SK-N-SH (cell line): ENCODE results near the gene PTK7. TPM values are rescaled to one million over a fixed set of nuclear protein-coding genes. Genes with fewer than 3 reads are reported as not detected.

Source experiments
- CTCF ChIA-PET: fragments of 300-600, 350-600 bp; formaldehyde crosslinking; extraction: SDS; loops from one replicate; lab custom pipeline; 2021; lab: Yijun Ruan, JAX
- POLR2A ChIA-PET: fragments of 350-600 bp; sonication (Branson Sonifier 250); formaldehyde crosslinking; extraction: SDS; loops from one replicate; lab custom pipeline; 2020; ENCODE audit warnings: antibody characterized with exemption, inconsistent platforms; lab: Yijun Ruan, JAX
- DNase-seq: peaks from one replicate; pipeline ENCODE4 v3.0.0; 2012
- H2AFZ ChIP-seq: fragments of 200-600 bp; sonication (generic); 2 replicates; pipeline ENCODE4 v1.8.1; 2016; ENCODE audit warnings: antibody characterized with exemption, mild to moderate bottlenecking, low read depth
- H3F3A ChIP-seq: fragments of 200-600 bp; sonication (generic); replicated peaks from 2 replicates; pipeline ENCODE3; 2016; ENCODE audit warnings: antibody characterized with exemption, mild to moderate bottlenecking; ENCODE audit not compliant: insufficient read depth
- H3K27ac ChIP-seq, 2 experiments: fragments of 200-500 bp in 1 of 2; fragments of 200-600 bp in 1 of 2; sonication (Bioruptor generic) in 1 of 2; sonication (generic), shearing (Covaris generic) in 1 of 2; 2 replicates each; pipeline versions ENCODE4 v1.5.1 to v1.6.1; 2014 to 2016; ENCODE audit warnings: low read depth in 2 of 2, inconsistent platforms in 1 of 2, low read length in 1 of 2, mild to moderate bottlenecking in 1 of 2, mixed read lengths in 1 of 2
- H3K27me3 ChIP-seq: fragments of 200-600 bp; sonication (generic), shearing (Covaris generic); 2 replicates; pipeline ENCODE4 v1.6.1; 2016; ENCODE audit warnings: mixed run types; ENCODE audit not compliant: insufficient read depth
- H3K36me3 ChIP-seq, 2 experiments: fragments of 200-500 bp in 1 of 2; fragments of 200-600 bp in 1 of 2; sonication (Bioruptor generic) in 1 of 2; sonication (generic) in 1 of 2; replicated peaks in 1 of 2; 2 replicates each; pipeline versions ENCODE3 to v1.5.1; 2014 to 2016; ENCODE audit warnings: low read length in 1 of 2, mild to moderate bottlenecking in 1 of 2; ENCODE audit not compliant: insufficient read depth in 2 of 2, control insufficient read depth in 1 of 2
- H3K4me1 ChIP-seq, 2 experiments: fragments of 200-500 bp in 1 of 2; fragments of 200-600 bp in 1 of 2; sonication (Bioruptor generic) in 1 of 2; sonication (generic), shearing (Covaris generic) in 1 of 2; 2 replicates each; pipeline versions ENCODE4 v1.5.1 to v1.6.1; 2014 to 2016; ENCODE audit warnings: low read depth in 1 of 2, low read length in 1 of 2, mixed run types in 1 of 2; ENCODE audit not compliant: insufficient read depth in 2 of 2, control insufficient read depth in 1 of 2
- H3K4me2 ChIP-seq: fragments of 200-600 bp; sonication (generic), shearing (Covaris generic); 2 replicates; pipeline ENCODE4 v1.6.1; 2017; ENCODE audit warnings: mixed run types
- H3K4me3 ChIP-seq, 2 experiments: fragments of 200-500 bp in 1 of 2; fragments of 200-600 bp in 1 of 2; sonication (Bioruptor generic) in 1 of 2; sonication (generic), shearing (Covaris generic) in 1 of 2; 2 replicates each; pipeline versions ENCODE4 v1.5.1 to v1.8.1; 2014 to 2016; ENCODE audit warnings: low read depth in 2 of 2, inconsistent platforms in 1 of 2, low read length in 1 of 2, mild to moderate bottlenecking in 1 of 2, mixed read lengths in 1 of 2, moderate library complexity in 1 of 2
- H3K79me2 ChIP-seq: fragments of 200-600 bp; sonication (generic); 2 replicates; pipeline ENCODE4 v1.8.1; 2017; ENCODE audit warnings: mild to moderate bottlenecking; ENCODE audit not compliant: insufficient read depth
- H3K9ac ChIP-seq: fragments of 200-600 bp; sonication (generic); 2 replicates; pipeline ENCODE4 v1.6.1; 2017; ENCODE audit warnings: mixed run types
- H3K9me2 ChIP-seq: fragments of 200-600 bp; sonication (generic); 2 replicates; pipeline ENCODE4 v1.6.1; 2017; ENCODE audit warnings: mixed run types
- H3K9me3 ChIP-seq: fragments of 200-600 bp; sonication (generic); 2 replicates; pipeline ENCODE4 v1.6.1; 2017; ENCODE audit warnings: mixed run types, mild to moderate bottlenecking, moderate library complexity
- H4K20me1 ChIP-seq: fragments of 200-600 bp; sonication (generic); 2 replicates; pipeline ENCODE4 v1.6.1; 2017; ENCODE audit warnings: mild to moderate bottlenecking, mixed run types; ENCODE audit not compliant: insufficient read depth
- EZH2phosphoT487 ChIP-seq: fragments of 200-600 bp; sonication (generic); IDR thresholded peaks from 2 replicates; pipeline ENCODE4 v1.6.1; 2017; ENCODE audit warnings: low read depth, mixed run types, mild to moderate bottlenecking, antibody characterized with exemption, moderate library complexity, borderline replicate concordance
- FOSL2 ChIP-seq: IDR thresholded peaks from 2 replicates; pipeline ENCODE4 v1.4.0; 2012; ENCODE audit warnings: low read depth, mild to moderate bottlenecking, moderate library complexity, borderline replicate concordance
- GABPA ChIP-seq: IDR thresholded peaks from 2 replicates; pipeline ENCODE4 v1.4.0; 2012; ENCODE audit warnings: low read depth, mild to moderate bottlenecking
- IRF3 ChIP-seq: fragments of 150-350 bp; IDR thresholded peaks from 2 replicates; pipeline ENCODE4 v1.6.1; 2016; ENCODE audit warnings: mild to moderate bottlenecking, low read depth, low read length
- MXI1 ChIP-seq: IDR thresholded peaks from 2 replicates; pipeline ENCODE4 v1.6.1; 2012; ENCODE audit warnings: mild to moderate bottlenecking, low read depth, low read length, improper control_type of control experiment
- NFIC ChIP-seq: IDR thresholded peaks from 2 replicates; pipeline ENCODE4 v1.4.0; 2012; ENCODE audit warnings: borderline replicate concordance
- RAD21 ChIP-seq: IDR thresholded peaks from 2 replicates; pipeline ENCODE4 v1.6.1; 2012; ENCODE audit warnings: mild to moderate bottlenecking, low read length
- RFX5 ChIP-seq: IDR thresholded peaks from 2 replicates; pipeline ENCODE4 v1.6.1; 2012; ENCODE audit warnings: mild to moderate bottlenecking, improper control_type of control experiment, low read length
- TAF1 ChIP-seq: IDR thresholded peaks from 2 replicates; pipeline ENCODE4 v1.6.1; 2012; ENCODE audit warnings: low read depth, mild to moderate bottlenecking, low read length, moderate library complexity, borderline replicate concordance
- TCF12 ChIP-seq: IDR thresholded peaks from 2 replicates; pipeline ENCODE4 v1.4.0; 2012
- YY1 ChIP-seq: IDR thresholded peaks from 2 replicates; pipeline ENCODE4 v1.4.0; 2012; ENCODE audit warnings: low read depth, mild to moderate bottlenecking
- WGBS: methylation state at CpG from one replicate; pipeline ENCODE4 v1.1.6; 2017; ENCODE audit warnings: low lambda C conversion rate; 5-methylcytosine and 5-hydroxymethylcytosine counted together
- polyA plus RNA-seq, 3 experiments: library from polyadenylated mRNA; depleted of rRNA; stranded (reverse); fragments of >200 nt; gene quantifications; 2 replicates each; pipeline ENCODE4 v1.2.3, GENCODE V29; 2012
- TF ChIP-seq, protein P1 (sequence below): IDR thresholded peaks from 2 replicates; pipeline ENCODE4 v1.4.0; 2012; ENCODE audit warnings: low read depth, borderline replicate concordance
- TF ChIP-seq, protein P2 (sequence below): IDR thresholded peaks from 2 replicates; pipeline ENCODE4 v1.6.1; 2012; ENCODE audit warnings: mild to moderate bottlenecking, low read depth, low read length, moderate library complexity

The PTK7 gene
- polyA plus RNA-seq, 1 of the 3 experiments (the other 2 are of a cell fraction), result 105 TPM

GRCh38 chr6:43170931-43171706 is 95.0 kb downstream of the PTK7 start, which contains the start of gene SRF (continued):
- TF ChIP-seq, protein P1, sequence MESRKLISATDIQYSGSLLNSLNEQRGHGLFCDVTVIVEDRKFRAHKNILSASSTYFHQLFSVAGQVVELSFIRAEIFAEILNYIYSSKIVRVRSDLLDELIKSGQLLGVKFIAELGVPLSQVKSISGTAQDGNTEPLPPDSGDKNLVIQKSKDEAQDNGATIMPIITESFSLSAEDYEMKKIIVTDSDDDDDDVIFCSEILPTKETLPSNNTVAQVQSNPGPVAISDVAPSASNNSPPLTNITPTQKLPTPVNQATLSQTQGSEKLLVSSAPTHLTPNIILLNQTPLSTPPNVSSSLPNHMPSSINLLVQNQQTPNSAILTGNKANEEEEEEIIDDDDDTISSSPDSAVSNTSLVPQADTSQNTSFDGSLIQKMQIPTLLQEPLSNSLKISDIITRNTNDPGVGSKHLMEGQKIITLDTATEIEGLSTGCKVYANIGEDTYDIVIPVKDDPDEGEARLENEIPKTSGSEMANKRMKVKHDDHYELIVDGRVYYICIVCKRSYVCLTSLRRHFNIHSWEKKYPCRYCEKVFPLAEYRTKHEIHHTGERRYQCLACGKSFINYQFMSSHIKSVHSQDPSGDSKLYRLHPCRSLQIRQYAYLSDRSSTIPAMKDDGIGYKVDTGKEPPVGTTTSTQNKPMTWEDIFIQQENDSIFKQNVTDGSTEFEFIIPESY, result peak; percentile 84; the same call in 1 of the 2 replicates
- TF ChIP-seq TAF1, result peak; percentile 52; the same call in 1 of the 2 replicates
- no peak for TF ChIP-seq NFIC
- TF ChIP-seq FOSL2, result no peak
- TF ChIP-seq, protein P2, sequence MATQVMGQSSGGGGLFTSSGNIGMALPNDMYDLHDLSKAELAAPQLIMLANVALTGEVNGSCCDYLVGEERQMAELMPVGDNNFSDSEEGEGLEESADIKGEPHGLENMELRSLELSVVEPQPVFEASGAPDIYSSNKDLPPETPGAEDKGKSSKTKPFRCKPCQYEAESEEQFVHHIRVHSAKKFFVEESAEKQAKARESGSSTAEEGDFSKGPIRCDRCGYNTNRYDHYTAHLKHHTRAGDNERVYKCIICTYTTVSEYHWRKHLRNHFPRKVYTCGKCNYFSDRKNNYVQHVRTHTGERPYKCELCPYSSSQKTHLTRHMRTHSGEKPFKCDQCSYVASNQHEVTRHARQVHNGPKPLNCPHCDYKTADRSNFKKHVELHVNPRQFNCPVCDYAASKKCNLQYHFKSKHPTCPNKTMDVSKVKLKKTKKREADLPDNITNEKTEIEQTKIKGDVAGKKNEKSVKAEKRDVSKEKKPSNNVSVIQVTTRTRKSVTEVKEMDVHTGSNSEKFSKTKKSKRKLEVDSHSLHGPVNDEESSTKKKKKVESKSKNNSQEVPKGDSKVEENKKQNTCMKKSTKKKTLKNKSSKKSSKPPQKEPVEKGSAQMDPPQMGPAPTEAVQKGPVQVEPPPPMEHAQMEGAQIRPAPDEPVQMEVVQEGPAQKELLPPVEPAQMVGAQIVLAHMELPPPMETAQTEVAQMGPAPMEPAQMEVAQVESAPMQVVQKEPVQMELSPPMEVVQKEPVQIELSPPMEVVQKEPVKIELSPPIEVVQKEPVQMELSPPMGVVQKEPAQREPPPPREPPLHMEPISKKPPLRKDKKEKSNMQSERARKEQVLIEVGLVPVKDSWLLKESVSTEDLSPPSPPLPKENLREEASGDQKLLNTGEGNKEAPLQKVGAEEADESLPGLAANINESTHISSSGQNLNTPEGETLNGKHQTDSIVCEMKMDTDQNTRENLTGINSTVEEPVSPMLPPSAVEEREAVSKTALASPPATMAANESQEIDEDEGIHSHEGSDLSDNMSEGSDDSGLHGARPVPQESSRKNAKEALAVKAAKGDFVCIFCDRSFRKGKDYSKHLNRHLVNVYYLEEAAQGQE, result no peak
- no peak for TF ChIP-seq IRF3
- TF ChIP-seq MXI1, result peak; percentile 81
- TF ChIP-seq YY1, result no peak
- peak; percentile 19; the same call in 1 of the 2 replicates for TF ChIP-seq TCF12
- TF ChIP-seq RAD21, result peak; percentile 6; the same call in 1 of the 2 replicates
- TF ChIP-seq, all 33 proteins: peak for 13

- Histone ChIP-seq H3K27me3 (no peaks in the 10 kb centered on the region), H3K4me1 (peaks cover 20 to 30% of the 10 kb centered on the region in 2 experiments), H3F3A (peaks cover 13% of the 10 kb centered on the region), H2AFZ (no peak overlapping the region), H3K9ac (peak overlapping the region; percentile 87), H3K4me2 (peak overlapping the region; percentile 89)
- WGBS, result 0% methylated on average over 23 of the region's 57 CpGs
- ChIA-PET POLR2A (interaction anchor here (0.6 to 1.2 kb wide), 3 partner anchors 10 to 250 kb away, joined by 3 to 7 read pairs (median 4); partner anchors contain the start of genes CUL9 and ZNF318), CTCF (interaction anchor here (1.0 to 2.3 kb wide), 6 partner anchors 9 to 190 kb away, joined by 3 to 8 read pairs (median 6); partner anchors contain the start of genes CUL9 and DNPH1)
- DNase-seq, result peak; percentile 48
- TF ChIP-seq RFX5 (no peak), EZH2phosphoT487 (no peak), TCF12 (no peak), GABPA (no peak)
- TF ChIP-seq, protein P2, result no peak
- TF ChIP-seq, all 33 proteins: peak for 0
- Histone ChIP-seq H3K9me3 (no peaks in the 10 kb centered on the region), H3K79me2 (peaks cover 43% of the 10 kb centered on the region), H4K20me1 (peaks cover 19% of the 10 kb centered on the region), H3K4me3 (peak overlapping the region; percentile 65 to 84), H3K27ac (peak overlapping the region; percentile 82 to 91), H3K36me3 (peaks cover 15 to 19% of the 10 kb centered on the region in 2 experiments), H3K9me2 (no peaks in the 10 kb centered on the region)
Observed at GRCh38 chr6:43171707-43172103, 95.6 kb downstream of the PTK7 start.
